Keratinocyte (primary cell): ENCODE results near the gene SMCHD1. TPM values are rescaled to one million over a fixed set of nuclear protein-coding genes. Genes with fewer than 3 reads are reported as not detected.

Experiments used
- DNase-seq: peaks from one replicate; pipeline ENCODE4 v3.0.0-alpha.2; 2011; ENCODE audit warnings: low read depth, missing footprints, low spot score
- FAIRE-seq: peaks from 2 replicates; lab custom pipeline; 2011; peaks lifted over from hg19 to GRCh38; lab: Jason Lieb, UNC
- H2AFZ ChIP-seq: 2 replicates; pipeline ENCODE4 v1.6.0; 2012; ENCODE audit warnings: low read length, control low read depth, inconsistent platforms; ENCODE audit not compliant: control insufficient read depth
- H3K27ac ChIP-seq: 2 replicates; pipeline ENCODE4 v1.5.1; 2011; ENCODE audit warnings: low read length; ENCODE audit not compliant: control insufficient read depth, insufficient read depth
- H3K27me3 ChIP-seq: 3 replicates; pipeline ENCODE4 v1.6.0; 2011; ENCODE audit warnings: low read length; ENCODE audit not compliant: control insufficient read depth, insufficient read depth; ENCODE audit errors: extremely low read depth
- H3K36me3 ChIP-seq, 2 experiments: 2 replicates in 1 of 2; 3 replicates in 1 of 2; pipeline ENCODE4 v1.5.1; 2011; ENCODE audit warnings: low read length in 2 of 2, mild to moderate bottlenecking in 1 of 2; ENCODE audit not compliant: control insufficient read depth in 2 of 2, insufficient read depth in 2 of 2; ENCODE audit errors: extremely low read depth in 1 of 2
- H3K4me1 ChIP-seq: 3 replicates; pipeline ENCODE4 v1.5.1; 2011; ENCODE audit warnings: low read length; ENCODE audit not compliant: control insufficient read depth, insufficient read depth; ENCODE audit errors: extremely low read depth
- H3K4me2 ChIP-seq: 3 replicates; pipeline ENCODE4 v1.6.0; 2011; ENCODE audit warnings: low read depth, low read length; ENCODE audit not compliant: control insufficient read depth, insufficient read depth; ENCODE audit errors: extremely low read depth
- H3K4me3 ChIP-seq, 3 experiments: fragments of 200-600 bp in 1 of 3; sonication (generic) in 1 of 3; 2 replicates in 2 of 3; 3 replicates in 1 of 3; pipeline ENCODE4 v1.5.1; 2011 to 2016; ENCODE audit warnings: low read length in 3 of 3, mild to moderate bottlenecking in 3 of 3, control low read depth in 2 of 3, inconsistent platforms in 1 of 3, low read depth in 1 of 3, mixed read lengths in 1 of 3, mixed run types in 1 of 3, moderate library complexity in 1 of 3; ENCODE audit not compliant: control insufficient read depth in 2 of 3, insufficient read depth in 2 of 3; ENCODE audit errors: extremely low read depth in 1 of 3
- H3K79me2 ChIP-seq: 2 replicates; pipeline ENCODE4 v1.6.0; 2012; ENCODE audit warnings: low read length; ENCODE audit not compliant: control insufficient read depth, insufficient read depth
- H3K9ac ChIP-seq: 3 replicates; pipeline ENCODE4 v1.6.0; 2011; ENCODE audit warnings: low read length; ENCODE audit not compliant: control insufficient read depth, insufficient read depth; ENCODE audit errors: extremely low read depth
- H3K9me1 ChIP-seq: 3 replicates; pipeline ENCODE4 v1.6.0; 2011; ENCODE audit warnings: low read length; ENCODE audit not compliant: control insufficient read depth, insufficient read depth; ENCODE audit errors: extremely low read depth
- H3K9me3 ChIP-seq: 2 replicates; pipeline ENCODE4 v1.5.1; 2012; ENCODE audit warnings: low read depth, low read length; ENCODE audit not compliant: control insufficient read depth
- H4K20me1 ChIP-seq: 3 replicates; pipeline ENCODE4 v1.6.0; 2011; ENCODE audit warnings: low read length; ENCODE audit not compliant: control insufficient read depth, insufficient read depth; ENCODE audit errors: extremely low read depth
- EZH2 ChIP-seq: IDR thresholded peaks from one replicate; pipeline ENCODE4 v1.6.1; 2012; ENCODE audit warnings: inconsistent platforms, mild to moderate bottlenecking, low read length, moderate library complexity
- dilution Hi-C: fragments of 300-500 bp; cut with MboI; formaldehyde crosslinking; loops from one replicate; pipeline ENCODE4 v1.7.0; 2020; ENCODE audit warnings: low sequenced_read_pairs; ENCODE audit not compliant: extremely low pct_ligation_motif_present
- polyA plus RNA-seq, 5 experiments: library from polyadenylated mRNA; depleted of rRNA in 3 of 5; stranded (reverse) in 3 of 5; stranded (forward) in 1 of 5; unstranded in 1 of 5; fragments of >200 nt; gene quantifications; 1 replicate in 1 of 5; 2 replicates in 3 of 5; 3 replicates in 1 of 5; pipeline versions ENCODE4 v1.2.1 to v1.2.3, GENCODE V29; 2011 to 2012; ENCODE audit warnings: missing spikeins in 2 of 5, low read depth in 1 of 5, low replicate concordance in 1 of 5
- TF ChIP-seq, protein P1 (sequence below), 3 experiments: IDR thresholded peaks in 1 of 3; conservative IDR thresholded peaks in 1 of 3; optimal IDR thresholded peaks in 1 of 3; 2 replicates in 2 of 3; 3 replicates in 1 of 3; pipeline versions ENCODE3 to v1.5.1; 2011; ENCODE audit warnings: low read length in 3 of 3, mild to moderate bottlenecking in 3 of 3, moderate library complexity in 2 of 3, control low read depth in 1 of 3, inconsistent platforms in 1 of 3; ENCODE audit not compliant: insufficient read depth in 2 of 3; ENCODE audit errors: extremely low read depth in 1 of 3

SMCHD1 gene
- polyA plus RNA-seq, 1 donor (not counting 4 experiments of a cell fraction or from before 2014, with no cell fraction given): 18.5 TPM

GRCh38 chr18:2635586-2635985 lies 19.9 kb upstream of the SMCHD1 start:
- DNase-seq: no peak
- H3K27ac ChIP-seq: no peak overlapping the region

GRCh38 chr18:2636126-2636631 lies 19.3 kb upstream of the SMCHD1 start:
- Histone ChIP-seq H4K20me1 (no peaks in the 10 kb centered on the region), H3K4me1 (no peaks in the 10 kb centered on the region), H3K27ac (no peak overlapping the region), H3K9me3 (no peaks in the 10 kb centered on the region), H3K9ac (no peak overlapping the region), H3K4me2 (no peak overlapping the region), H3K36me3 (no peaks in the 10 kb centered on the region), H2AFZ (no peak overlapping the region), H3K79me2 (no peaks in the 10 kb centered on the region), H3K4me3 (no peak overlapping the region), H3K27me3 (no peaks in the 10 kb centered on the region), H3K9me1 (no peaks in the 10 kb centered on the region)
- no peak for FAIRE-seq
- DNase-seq: no peak
- dilution Hi-C loops: no loop called here
- no peak for TF ChIP-seq EZH2
- TF ChIP-seq, protein P1, sequence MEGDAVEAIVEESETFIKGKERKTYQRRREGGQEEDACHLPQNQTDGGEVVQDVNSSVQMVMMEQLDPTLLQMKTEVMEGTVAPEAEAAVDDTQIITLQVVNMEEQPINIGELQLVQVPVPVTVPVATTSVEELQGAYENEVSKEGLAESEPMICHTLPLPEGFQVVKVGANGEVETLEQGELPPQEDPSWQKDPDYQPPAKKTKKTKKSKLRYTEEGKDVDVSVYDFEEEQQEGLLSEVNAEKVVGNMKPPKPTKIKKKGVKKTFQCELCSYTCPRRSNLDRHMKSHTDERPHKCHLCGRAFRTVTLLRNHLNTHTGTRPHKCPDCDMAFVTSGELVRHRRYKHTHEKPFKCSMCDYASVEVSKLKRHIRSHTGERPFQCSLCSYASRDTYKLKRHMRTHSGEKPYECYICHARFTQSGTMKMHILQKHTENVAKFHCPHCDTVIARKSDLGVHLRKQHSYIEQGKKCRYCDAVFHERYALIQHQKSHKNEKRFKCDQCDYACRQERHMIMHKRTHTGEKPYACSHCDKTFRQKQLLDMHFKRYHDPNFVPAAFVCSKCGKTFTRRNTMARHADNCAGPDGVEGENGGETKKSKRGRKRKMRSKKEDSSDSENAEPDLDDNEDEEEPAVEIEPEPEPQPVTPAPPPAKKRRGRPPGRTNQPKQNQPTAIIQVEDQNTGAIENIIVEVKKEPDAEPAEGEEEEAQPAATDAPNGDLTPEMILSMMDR (optimal IDR thresholded peaks at IDR 0.05 in 1 of 3, IDR thresholded peaks at IDR 0.05 in 1 of 3, conservative IDR thresholded peaks at IDR 0.05 in 1 of 3; ENCODE audit: extremely low read depth in 1 of 3, insufficient read depth in 2 of 3, low read length in 3 of 3): no peak

More at GRCh38 chr18:2635586-2635985, 19.9 kb upstream of the SMCHD1 start:
- Histone ChIP-seq H3K4me2 (no peak overlapping the region), H3K4me3 (no peak overlapping the region), H3K79me2 (no peaks in the 10 kb centered on the region), H3K27me3 (no peaks in the 10 kb centered on the region), H2AFZ (no peak overlapping the region), H4K20me1 (no peaks in the 10 kb centered on the region), H3K36me3 (no peaks in the 10 kb centered on the region), H3K9ac (no peak overlapping the region), H3K9me3 (no peaks in the 10 kb centered on the region), H3K4me1 (no peaks in the 10 kb centered on the region), H3K9me1 (no peaks in the 10 kb centered on the region)
- no peak for FAIRE-seq
- TF ChIP-seq, protein P1 (optimal IDR thresholded peaks at IDR 0.05 in 1 of 3, IDR thresholded peaks at IDR 0.05 in 1 of 3, conservative IDR thresholded peaks at IDR 0.05 in 1 of 3; ENCODE audit: extremely low read depth in 1 of 3, insufficient read depth in 2 of 3, low read length in 3 of 3): no peak
- no peak for TF ChIP-seq EZH2
- dilution Hi-C loops: no loop called here
